Stimulated activated memory B cell treated with anti-CD40 and anti-IgM and Interleukin-4, amounts not matched to agents 10 μg/mL and 1 μg/mL and 100 μg/mL, for 72 hours (primary cell): ENCODE results near the gene TLR1.
"Not testable (repeated sequence)": the region's sequence is repeated elsewhere in the genome, so short reads cannot be mapped to it uniquely, and the experiment has no call there.

Experiments
- ATAC-seq: fragments of 150-1000 bp; cut with Tn5 transposase; 2 replicates; pipeline ENCODE4 v1.10.0; 2021
- H3K27ac Mint-ChIP-seq: one replicate; pipeline ENCODE4 v1.8.0; 2022; ENCODE audit warnings: mild to moderate bottlenecking, mixed read lengths
- H3K27me3 Mint-ChIP-seq: one replicate; pipeline ENCODE4 v1.8.0; 2022; ENCODE audit warnings: mixed read lengths
- H3K36me3 Mint-ChIP-seq: one replicate; pipeline ENCODE4 v1.8.0; 2022; ENCODE audit warnings: mixed read lengths
- H3K4me1 Mint-ChIP-seq: one replicate; pipeline ENCODE4 v1.8.0; 2022; ENCODE audit warnings: mixed read lengths
- H3K4me3 Mint-ChIP-seq: one replicate; pipeline ENCODE4 v1.8.0; 2022; ENCODE audit warnings: mild to moderate bottlenecking, moderate library complexity, mixed read lengths
- H3K9me3 Mint-ChIP-seq: one replicate; pipeline ENCODE4 v1.8.0; 2022; ENCODE audit warnings: mixed read lengths

Gene TLR1

GRCh38 chr4:38769441-38769840, 35.1 kb downstream of the TLR1 start:
- peaks cover 61% of the 10 kb centered on the region for H3K36me3 Mint-ChIP-seq
- H3K27ac Mint-ChIP-seq, result peak overlapping the region; percentile 78
- peaks cover 12% of the 10 kb centered on the region for H3K9me3 Mint-ChIP-seq
- peak overlapping the region; percentile 36 for H3K4me3 Mint-ChIP-seq
- no peaks in the 10 kb centered on the region for H3K27me3 Mint-ChIP-seq
- no peak for ATAC-seq
- H3K4me1 Mint-ChIP-seq, result peaks cover 61% of the 10 kb centered on the region

- Mint-ChIP-seq H3K27ac (peak overlapping the region; percentile 78), H3K36me3 (peaks cover 56% of the 10 kb centered on the region), H3K9me3 (peaks cover 11% of the 10 kb centered on the region), H3K27me3 (no peaks in the 10 kb centered on the region), H3K4me1 (peaks cover 63% of the 10 kb centered on the region), H3K4me3 (peak overlapping the region; percentile 36)
- peak; percentile 65 for ATAC-seq
These were observed 35.6 kb downstream of the TLR1 start for GRCh38 chr4:38768968-38769394.

GRCh38 chr4:38766940-38767339, 37.7 kb downstream of the TLR1 start:
- peaks cover 45% of the 10 kb centered on the region for H3K36me3 Mint-ChIP-seq
- peaks cover 11% of the 10 kb centered on the region for H3K9me3 Mint-ChIP-seq
- H3K4me3 Mint-ChIP-seq, H3K27me3 Mint-ChIP-seq, ATAC-seq: not testable (repeated sequence)
- peak overlapping the region; percentile 78 for H3K27ac Mint-ChIP-seq
- H3K4me1 Mint-ChIP-seq, result peaks cover 74% of the 10 kb centered on the region

- Mint-ChIP-seq H3K9me3 (peaks cover 6% of the 10 kb centered on the region), H3K4me3 (no peak overlapping the region), H3K27me3 (no peaks in the 10 kb centered on the region), H3K36me3 (peaks cover 36% of the 10 kb centered on the region), H3K27ac (peak overlapping the region; percentile 73), H3K4me1 (peaks cover 78% of the 10 kb centered on the region)
- ATAC-seq, result no peak
These were observed 39.2 kb downstream of the TLR1 start for GRCh38 chr4:38765382-38765781.

- H3K9me3 Mint-ChIP-seq, result peaks cover 6% of the 10 kb centered on the region
- no peaks in the 10 kb centered on the region for H3K27me3 Mint-ChIP-seq
- ATAC-seq, result no peak
- H3K4me3 Mint-ChIP-seq, result no peak overlapping the region
- peaks cover 78% of the 10 kb centered on the region for H3K4me1 Mint-ChIP-seq
- H3K36me3 Mint-ChIP-seq, result peaks cover 36% of the 10 kb centered on the region
- H3K27ac Mint-ChIP-seq, result peak overlapping the region; percentile 99
These were observed 40.3 kb downstream of the TLR1 start for GRCh38 chr4:38764277-38764676.

GRCh38 chr4:38762560-38762959, 42.0 kb downstream of the TLR1 start:
- H3K36me3 Mint-ChIP-seq, result peaks cover 25% of the 10 kb centered on the region
- peaks cover 5% of the 10 kb centered on the region for H3K9me3 Mint-ChIP-seq
- ATAC-seq, result no peak
- H3K27ac Mint-ChIP-seq, result peak overlapping the region; percentile 99
- peaks cover 67% of the 10 kb centered on the region for H3K4me1 Mint-ChIP-seq
- no peaks in the 10 kb centered on the region for H3K27me3 Mint-ChIP-seq
- peak overlapping the region; percentile 77 for H3K4me3 Mint-ChIP-seq

GRCh38 chr4:38759790-38760122, 44.8 kb downstream of the TLR1 start:
- Mint-ChIP-seq H3K27me3 (no peaks in the 10 kb centered on the region), H3K4me3 (no peak overlapping the region), H3K4me1 (peaks cover 51% of the 10 kb centered on the region), H3K36me3 (no peaks in the 10 kb centered on the region), H3K27ac (peak overlapping the region; percentile 99), H3K9me3 (no peaks in the 10 kb centered on the region)
- ATAC-seq, result no peak

- Mint-ChIP-seq H3K27me3 (no peaks in the 10 kb centered on the region), H3K27ac (peak overlapping the region; percentile 99), H3K9me3 (no peaks in the 10 kb centered on the region), H3K36me3 (no peaks in the 10 kb centered on the region), H3K4me1 (peaks cover 49% of the 10 kb centered on the region), H3K4me3 (no peak overlapping the region)
- ATAC-seq, result no peak
These were observed 45.3 kb downstream of the TLR1 start for GRCh38 chr4:38759113-38759789.

- no peak for ATAC-seq
- H3K9me3 Mint-ChIP-seq, result no peaks in the 10 kb centered on the region
- H3K27ac Mint-ChIP-seq, result no peak overlapping the region
- no peaks in the 10 kb centered on the region for H3K27me3 Mint-ChIP-seq
- no peak overlapping the region for H3K4me3 Mint-ChIP-seq
- peaks cover 39% of the 10 kb centered on the region for H3K4me1 Mint-ChIP-seq
- no peaks in the 10 kb centered on the region for H3K36me3 Mint-ChIP-seq
These were observed 46.5 kb downstream of the TLR1 start for GRCh38 chr4:38757945-38758600.

GRCh38 chr4:38752941-38753806, 51.4 kb downstream of the TLR1 start:
- peaks cover 7% of the 10 kb centered on the region for H3K4me1 Mint-ChIP-seq
- no peak overlapping the region for H3K4me3 Mint-ChIP-seq
- H3K9me3 Mint-ChIP-seq, result peaks cover 5% of the 10 kb centered on the region
- no peak overlapping the region for H3K27ac Mint-ChIP-seq
- H3K27me3 Mint-ChIP-seq, result no peaks in the 10 kb centered on the region
- no peak for ATAC-seq
- peaks cover 7% of the 10 kb centered on the region for H3K36me3 Mint-ChIP-seq

- H3K4me3 Mint-ChIP-seq, result no peak overlapping the region
- H3K4me1 Mint-ChIP-seq, result peaks cover 7% of the 10 kb centered on the region
- H3K27me3 Mint-ChIP-seq, result no peaks in the 10 kb centered on the region
- peaks cover 7% of the 10 kb centered on the region for H3K9me3 Mint-ChIP-seq
- peaks cover 9% of the 10 kb centered on the region for H3K36me3 Mint-ChIP-seq
- ATAC-seq, result peak; percentile 82
- no peak overlapping the region for H3K27ac Mint-ChIP-seq
These were observed 52.1 kb downstream of the TLR1 start for GRCh38 chr4:38752372-38752940.

- H3K9me3 Mint-ChIP-seq, result peaks cover 15% of the 10 kb centered on the region
- no peak overlapping the region for H3K4me3 Mint-ChIP-seq
- peaks cover 7% of the 10 kb centered on the region for H3K4me1 Mint-ChIP-seq
- H3K27me3 Mint-ChIP-seq, result no peaks in the 10 kb centered on the region
- H3K27ac Mint-ChIP-seq, result no peak overlapping the region
- ATAC-seq, result no peak
- peaks cover 17% of the 10 kb centered on the region for H3K36me3 Mint-ChIP-seq
These were observed 53.1 kb downstream of the TLR1 start for GRCh38 chr4:38751341-38752010.

- Mint-ChIP-seq H3K9me3 (peaks cover 15% of the 10 kb centered on the region), H3K4me3 (no peak overlapping the region), H3K27me3 (no peaks in the 10 kb centered on the region), H3K4me1 (peaks cover 7% of the 10 kb centered on the region), H3K36me3 (peaks cover 18% of the 10 kb centered on the region), H3K27ac (no peak overlapping the region)
- no peak for ATAC-seq
These were observed 55.3 kb downstream of the TLR1 start for GRCh38 chr4:38749336-38749735.

- no peak for ATAC-seq
- peaks cover 23% of the 10 kb centered on the region for H3K4me1 Mint-ChIP-seq
- H3K27me3 Mint-ChIP-seq, result no peaks in the 10 kb centered on the region
- H3K4me3 Mint-ChIP-seq, result no peak overlapping the region
- no peak overlapping the region for H3K27ac Mint-ChIP-seq
- H3K9me3 Mint-ChIP-seq, result peaks cover 15% of the 10 kb centered on the region
- peaks cover 18% of the 10 kb centered on the region for H3K36me3 Mint-ChIP-seq
These were observed 57.0 kb downstream of the TLR1 start for GRCh38 chr4:38747629-38748028.
